Tibial nerve (tissue), 4 donors: ENCODE measurements around the gene NT5DC2.

Source experiments
- EP300 ChIP-seq, 2 donors: sonication (generic); formaldehyde crosslinking; IDR thresholded peaks; one replicate each; pipeline ENCODE4 v1.6.1; 2017; ENCODE audit warnings: antibody characterized with exemption in 2 of 2, mild to moderate bottlenecking in 1 of 2
- POLR2A ChIP-seq, 2 donors: fragments of 450-650 bp; IDR thresholded peaks; one replicate each; pipeline ENCODE4 v1.6.1; 2017; ENCODE audit warnings: antibody characterized with exemption in 2 of 2, mild to moderate bottlenecking in 2 of 2, moderate library complexity in 2 of 2
- TF ChIP-seq, protein P1 (sequence below), 5 experiments: fragments of 200-600 bp in 3 of 5; fragments of 450-650 bp in 2 of 5; sonication (generic) in 3 of 5; IDR thresholded peaks; one replicate each; pipeline ENCODE4 v1.5.1; 2016 to 2019; ENCODE audit warnings: antibody characterized with exemption in 5 of 5, mild to moderate bottlenecking in 3 of 5, moderate library complexity in 2 of 5

DNA sequence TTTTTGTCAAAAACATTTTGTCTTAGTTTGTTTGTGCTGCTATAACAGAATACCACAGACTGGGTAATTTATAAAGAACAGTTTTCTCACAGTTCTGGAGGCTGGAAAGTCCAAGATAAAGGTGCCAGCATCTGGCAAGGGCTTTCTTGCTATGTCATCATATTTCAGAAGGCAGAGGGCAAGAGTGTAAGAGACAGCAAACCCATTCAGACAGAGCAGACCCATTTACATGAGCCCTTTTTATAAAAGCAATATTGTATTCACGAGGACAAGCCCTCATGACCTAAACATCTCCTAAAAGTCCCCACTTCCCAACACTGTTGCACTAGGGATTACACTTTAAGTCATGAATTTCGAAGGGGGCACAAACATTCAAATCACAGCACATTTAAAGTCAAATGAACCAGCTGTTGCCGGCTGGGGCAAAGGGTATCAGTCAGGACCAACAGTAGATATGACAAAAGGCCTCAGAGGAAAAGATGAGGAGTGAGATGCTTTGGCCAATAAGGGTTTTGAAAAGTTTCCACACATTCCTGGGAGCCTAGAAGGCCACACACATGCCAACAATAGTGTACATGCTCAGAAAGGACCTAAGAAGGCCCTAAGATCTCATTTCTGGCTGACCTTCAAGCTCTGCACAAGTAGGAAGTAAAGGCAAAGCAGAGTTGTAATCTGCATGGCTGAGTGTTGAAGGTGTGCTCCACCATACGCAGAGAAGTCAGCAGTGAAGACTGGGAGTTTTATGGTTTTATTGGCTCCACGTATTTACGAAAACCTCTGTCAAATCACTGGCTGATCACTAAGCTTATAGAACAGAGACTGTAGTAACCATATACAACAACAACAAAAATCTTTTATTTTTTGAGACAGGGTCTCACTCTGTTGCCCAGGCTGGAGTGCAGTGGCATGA is 40.7 kb upstream of the NT5DC2 start:
- TF ChIP-seq, protein P1, sequence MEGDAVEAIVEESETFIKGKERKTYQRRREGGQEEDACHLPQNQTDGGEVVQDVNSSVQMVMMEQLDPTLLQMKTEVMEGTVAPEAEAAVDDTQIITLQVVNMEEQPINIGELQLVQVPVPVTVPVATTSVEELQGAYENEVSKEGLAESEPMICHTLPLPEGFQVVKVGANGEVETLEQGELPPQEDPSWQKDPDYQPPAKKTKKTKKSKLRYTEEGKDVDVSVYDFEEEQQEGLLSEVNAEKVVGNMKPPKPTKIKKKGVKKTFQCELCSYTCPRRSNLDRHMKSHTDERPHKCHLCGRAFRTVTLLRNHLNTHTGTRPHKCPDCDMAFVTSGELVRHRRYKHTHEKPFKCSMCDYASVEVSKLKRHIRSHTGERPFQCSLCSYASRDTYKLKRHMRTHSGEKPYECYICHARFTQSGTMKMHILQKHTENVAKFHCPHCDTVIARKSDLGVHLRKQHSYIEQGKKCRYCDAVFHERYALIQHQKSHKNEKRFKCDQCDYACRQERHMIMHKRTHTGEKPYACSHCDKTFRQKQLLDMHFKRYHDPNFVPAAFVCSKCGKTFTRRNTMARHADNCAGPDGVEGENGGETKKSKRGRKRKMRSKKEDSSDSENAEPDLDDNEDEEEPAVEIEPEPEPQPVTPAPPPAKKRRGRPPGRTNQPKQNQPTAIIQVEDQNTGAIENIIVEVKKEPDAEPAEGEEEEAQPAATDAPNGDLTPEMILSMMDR (IDR thresholded peaks at IDR 0.05), result no peak
- TF ChIP-seq POLR2A (IDR thresholded peaks at IDR 0.05) (no peak), EP300 (IDR thresholded peaks at IDR 0.05) (no peak)
